Inflammatory macrophage treated with lipopolysaccharide for 4 hours (primary cell): ENCODE measurements around the gene BNIP3.

Source experiments
- DNase-seq: peaks from one replicate; pipeline ENCODE4 v3.0.0-alpha.2; 2020

The BNIP3 gene

GRCh38 chr10:131981429-131982184 lies at the start of gene BNIP3:
Gene BNIP3 (minus strand): TSS chr10:131981923. CDS start chr10:131981806, 117 bp downstream.
- DNase-seq = peak; percentile 86

GRCh38 chr10:132030898-132031463 lies 49.3 kb upstream of the BNIP3 start:
- no peak for DNase-seq

- DNase-seq = no peak
These were observed 47.0 kb upstream of the BNIP3 start for GRCh38 chr10:132028706-132029105.

GRCh38 chr10:132027423-132027983 lies 45.8 kb upstream of the BNIP3 start:
- DNase-seq = no peak

- DNase-seq = peak; percentile 75
These were observed 41.5 kb upstream of the BNIP3 start for GRCh38 chr10:132023092-132023811.

GRCh38 chr10:132022241-132022640 lies 40.5 kb upstream of the BNIP3 start:
- no peak for DNase-seq

GRCh38 chr10:132021504-132022143 lies 39.9 kb upstream of the BNIP3 start:
- no peak for DNase-seq

GRCh38 chr10:132021046-132021445 lies 39.3 kb upstream of the BNIP3 start:
- no peak for DNase-seq

GRCh38 chr10:132020456-132020855 lies 38.7 kb upstream of the BNIP3 start:
- no peak for DNase-seq

GRCh38 chr10:132019366-132019765 lies 37.6 kb upstream of the BNIP3 start:
- no peak for DNase-seq

- DNase-seq = no peak
These were observed 36.7 kb upstream of the BNIP3 start for GRCh38 chr10:132018446-132018845.

- no peak for DNase-seq
These were observed 34.8 kb upstream of the BNIP3 start for GRCh38 chr10:132016514-132016913.

GRCh38 chr10:132011445-132011844 lies 29.7 kb upstream of the BNIP3 start:
- no peak for DNase-seq

GRCh38 chr10:132011024-132011423 lies 29.3 kb upstream of the BNIP3 start:
- peak; percentile 14 for DNase-seq

- DNase-seq = peak; percentile 80
These were observed 28.8 kb upstream of the BNIP3 start for GRCh38 chr10:132010483-132010882.

GRCh38 chr10:132009575-132009974 lies 27.9 kb upstream of the BNIP3 start:
- DNase-seq = no peak

- DNase-seq = no peak
These were observed 26.0 kb upstream of the BNIP3 start for GRCh38 chr10:132007681-132008080.

GRCh38 chr10:132006966-132007365 lies 25.2 kb upstream of the BNIP3 start:
- DNase-seq = no peak

GRCh38 chr10:132005147-132005546 lies 23.4 kb upstream of the BNIP3 start:
- no peak for DNase-seq

- DNase-seq = no peak
These were observed 22.3 kb upstream of the BNIP3 start for GRCh38 chr10:132004052-132004451.

GRCh38 chr10:132003282-132003924 lies 21.7 kb upstream of the BNIP3 start:
- DNase-seq = no peak

GRCh38 chr10:132002004-132002403 lies 20.3 kb upstream of the BNIP3 start:
- DNase-seq = no peak
